ENCODE data around the gene SHKBP1.
A peak's percentile ranks its signal among the peaks of the same experiment; 100 is the strongest.

The SHKBP1 gene

GRCh38 chr19:40608240-40608621 is 31.6 kb downstream of the SHKBP1 start:
- H3K27me3 ChIP-seq (ENCODE audit: control insufficient read depth in 2 of 2, insufficient read depth in 2 of 2, low read length in 2 of 2), result no peaks in the 10 kb centered on the region
- no peaks in the 10 kb centered on the region for H3K36me3 ChIP-seq (ENCODE audit: control insufficient read depth in 2 of 2, insufficient read depth in 2 of 2, low read length in 2 of 2)
- peak overlapping the region in 1 of 2 donors; percentile 44 for H3K9ac ChIP-seq (ENCODE audit: low read depth in 1 of 2, low read length in 2 of 2)
- peak overlapping the region; percentile 97 for H3K27ac ChIP-seq (ENCODE audit: low read depth in 2 of 2, low read length in 2 of 2)
- H3K9me3 ChIP-seq (ENCODE audit: control insufficient read depth in 2 of 2, low read length in 2 of 2), result no peaks in the 10 kb centered on the region
- peaks cover 62 to 64% of the 10 kb centered on the region in 2 donors for H3K4me1 ChIP-seq (ENCODE audit: control insufficient read depth in 2 of 2, insufficient read depth in 2 of 2, low read length in 2 of 2)
- H3K4me3 ChIP-seq (ENCODE audit: low read length in 2 of 2), result peak overlapping the region in 1 of 2 donors; percentile 27

GRCh38 chr19:40608957-40609356 is 32.3 kb downstream of the SHKBP1 start:
- H3K27ac ChIP-seq (ENCODE audit: low read depth in 2 of 2, low read length in 2 of 2), result peak overlapping the region in 1 of 2 donors; percentile 92
- H3K4me3 ChIP-seq (ENCODE audit: low read length in 2 of 2), result peak overlapping the region; percentile 64 to 66
- no peaks in the 10 kb centered on the region for H3K9me3 ChIP-seq (ENCODE audit: control insufficient read depth in 2 of 2, low read length in 2 of 2)
- no peaks in the 10 kb centered on the region for H3K27me3 ChIP-seq (ENCODE audit: control insufficient read depth in 2 of 2, insufficient read depth in 2 of 2, low read length in 2 of 2)
- H3K4me1 ChIP-seq (ENCODE audit: control insufficient read depth in 2 of 2, insufficient read depth in 2 of 2, low read length in 2 of 2), result peaks cover 58 to 65% of the 10 kb centered on the region in 2 donors
- H3K36me3 ChIP-seq (ENCODE audit: control insufficient read depth in 2 of 2, insufficient read depth in 2 of 2, low read length in 2 of 2), result no peaks in the 10 kb centered on the region
- peak overlapping the region; percentile 75 to 82 for H3K9ac ChIP-seq (ENCODE audit: low read depth in 1 of 2, low read length in 2 of 2)

- H3K4me3 ChIP-seq (ENCODE audit: low read length in 2 of 2), result peak overlapping the region; percentile 64 to 71
- H3K4me1 ChIP-seq (ENCODE audit: control insufficient read depth in 2 of 2, insufficient read depth in 2 of 2, low read length in 2 of 2), result peaks cover 50 to 57% of the 10 kb centered on the region in 2 donors
- peak overlapping the region; percentile 75 to 82 for H3K9ac ChIP-seq (ENCODE audit: low read depth in 1 of 2, low read length in 2 of 2)
- no peaks in the 10 kb centered on the region for H3K27me3 ChIP-seq (ENCODE audit: control insufficient read depth in 2 of 2, insufficient read depth in 2 of 2, low read length in 2 of 2)
- no peaks in the 10 kb centered on the region for H3K36me3 ChIP-seq (ENCODE audit: control insufficient read depth in 2 of 2, insufficient read depth in 2 of 2, low read length in 2 of 2)
- H3K27ac ChIP-seq (ENCODE audit: low read depth in 2 of 2, low read length in 2 of 2), result peak overlapping the region; percentile 92
- no peaks in the 10 kb centered on the region for H3K9me3 ChIP-seq (ENCODE audit: control insufficient read depth in 2 of 2, low read length in 2 of 2)
These were observed 33.1 kb downstream of the SHKBP1 start for GRCh38 chr19:40609561-40610395.

- no peaks in the 10 kb centered on the region for H3K27me3 ChIP-seq (ENCODE audit: control insufficient read depth in 2 of 2, insufficient read depth in 2 of 2, low read length in 2 of 2)
- H3K9ac ChIP-seq (ENCODE audit: low read depth in 1 of 2, low read length in 2 of 2), result peak overlapping the region; percentile 63 to 79
- H3K27ac ChIP-seq (ENCODE audit: low read depth in 2 of 2, low read length in 2 of 2), result peak overlapping the region; percentile 92
- peak overlapping the region; percentile 64 to 71 for H3K4me3 ChIP-seq (ENCODE audit: low read length in 2 of 2)
- no peaks in the 10 kb centered on the region for H3K36me3 ChIP-seq (ENCODE audit: control insufficient read depth in 2 of 2, insufficient read depth in 2 of 2, low read length in 2 of 2)
- no peaks in the 10 kb centered on the region for H3K9me3 ChIP-seq (ENCODE audit: control insufficient read depth in 2 of 2, low read length in 2 of 2)
- H3K4me1 ChIP-seq (ENCODE audit: control insufficient read depth in 2 of 2, insufficient read depth in 2 of 2, low read length in 2 of 2), result peaks cover 46 to 55% of the 10 kb centered on the region in 2 donors
These were observed 33.9 kb downstream of the SHKBP1 start for GRCh38 chr19:40610396-40611064.

GRCh38 chr19:40611096-40611495 is 34.4 kb downstream of the SHKBP1 start:
- Histone ChIP-seq H3K4me1 (ENCODE audit: control insufficient read depth in 2 of 2, insufficient read depth in 2 of 2, low read length in 2 of 2) (peaks cover 41 to 54% of the 10 kb centered on the region in 2 donors), H3K27me3 (ENCODE audit: control insufficient read depth in 2 of 2, insufficient read depth in 2 of 2, low read length in 2 of 2) (no peaks in the 10 kb centered on the region), H3K27ac (ENCODE audit: low read depth in 2 of 2, low read length in 2 of 2) (peak overlapping the region; percentile 92)

GRCh38 chr19:40611900-40612698 is 35.4 kb downstream of the SHKBP1 start:
- H3K9me3 ChIP-seq (ENCODE audit: control insufficient read depth in 2 of 2, low read length in 2 of 2), result no peaks in the 10 kb centered on the region
- H3K36me3 ChIP-seq (ENCODE audit: control insufficient read depth in 2 of 2, insufficient read depth in 2 of 2, low read length in 2 of 2), result no peaks in the 10 kb centered on the region
- peaks cover 36 to 51% of the 10 kb centered on the region in 2 donors for H3K4me1 ChIP-seq (ENCODE audit: control insufficient read depth in 2 of 2, insufficient read depth in 2 of 2, low read length in 2 of 2)
- H3K4me3 ChIP-seq (ENCODE audit: low read length in 2 of 2), result no peak overlapping the region
- no peak overlapping the region for H3K9ac ChIP-seq (ENCODE audit: low read depth in 1 of 2, low read length in 2 of 2)
- H3K27ac ChIP-seq (ENCODE audit: low read depth in 2 of 2, low read length in 2 of 2), result peak overlapping the region; percentile 92
- H3K27me3 ChIP-seq (ENCODE audit: control insufficient read depth in 2 of 2, insufficient read depth in 2 of 2, low read length in 2 of 2), result no peaks in the 10 kb centered on the region

More at GRCh38 chr19:40611096-40611495, 34.4 kb downstream of the SHKBP1 start:
- Histone ChIP-seq H3K9me3 (ENCODE audit: control insufficient read depth in 2 of 2, low read length in 2 of 2) (no peaks in the 10 kb centered on the region), H3K9ac (ENCODE audit: low read depth in 1 of 2, low read length in 2 of 2) (peak overlapping the region; percentile 63 to 79), H3K4me3 (ENCODE audit: low read length in 2 of 2) (peak overlapping the region in 1 of 2 donors; percentile 71), H3K36me3 (ENCODE audit: control insufficient read depth in 2 of 2, insufficient read depth in 2 of 2, low read length in 2 of 2) (no peaks in the 10 kb centered on the region)

- Histone ChIP-seq H3K4me3 (ENCODE audit: low read length in 2 of 2) (peak overlapping the region; percentile 77 to 85), H3K9ac (ENCODE audit: low read depth in 1 of 2, low read length in 2 of 2) (peak overlapping the region; percentile 91 to 92), H3K4me1 (ENCODE audit: control insufficient read depth in 2 of 2, insufficient read depth in 2 of 2, low read length in 2 of 2) (peaks cover 27 to 44% of the 10 kb centered on the region in 2 donors), H3K27ac (ENCODE audit: low read depth in 2 of 2, low read length in 2 of 2) (peak overlapping the region; percentile 94 to 97), H3K36me3 (ENCODE audit: control insufficient read depth in 2 of 2, insufficient read depth in 2 of 2, low read length in 2 of 2) (peaks cover 0 to 3% of the 10 kb centered on the region in 2 donors), H3K9me3 (ENCODE audit: control insufficient read depth in 2 of 2, low read length in 2 of 2) (no peaks in the 10 kb centered on the region), H3K27me3 (ENCODE audit: control insufficient read depth in 2 of 2, insufficient read depth in 2 of 2, low read length in 2 of 2) (no peaks in the 10 kb centered on the region)
These were observed 36.4 kb downstream of the SHKBP1 start for GRCh38 chr19:40612831-40613689.

- Histone ChIP-seq H3K9me3 (ENCODE audit: control insufficient read depth in 2 of 2, low read length in 2 of 2) (no peaks in the 10 kb centered on the region), H3K9ac (ENCODE audit: low read depth in 1 of 2, low read length in 2 of 2) (peak overlapping the region; percentile 91 to 92), H3K4me3 (ENCODE audit: low read length in 2 of 2) (peak overlapping the region; percentile 77 to 85), H3K36me3 (ENCODE audit: control insufficient read depth in 2 of 2, insufficient read depth in 2 of 2, low read length in 2 of 2) (peaks cover 1 to 6% of the 10 kb centered on the region in 2 donors), H3K27ac (ENCODE audit: low read depth in 2 of 2, low read length in 2 of 2) (peak overlapping the region; percentile 94 to 97), H3K27me3 (ENCODE audit: control insufficient read depth in 2 of 2, insufficient read depth in 2 of 2, low read length in 2 of 2) (no peaks in the 10 kb centered on the region), H3K4me1 (ENCODE audit: control insufficient read depth in 2 of 2, insufficient read depth in 2 of 2, low read length in 2 of 2) (peaks cover 20 to 37% of the 10 kb centered on the region in 2 donors)
These were observed 37.3 kb downstream of the SHKBP1 start for GRCh38 chr19:40613690-40614621.
